Ureter (tissue), 1 donor: ENCODE results near the gene C1QTNF8. TPM values are rescaled to one million over a fixed set of nuclear protein-coding genes. Genes with fewer than 3 reads are reported as not detected.

Experiments
- DNase-seq: peaks from one replicate; pipeline ENCODE4 v3.0.0-alpha.2; 2020; ENCODE audit warnings: low spot score
- total RNA-seq: library from RNA; stranded (reverse); gene quantifications from one replicate; pipeline ENCODE4 v1.2.4, GENCODE V29; 2023
- donor health status: DM: yes; HTN: yes; CAD: no.

The C1QTNF8 gene
- total RNA-seq, 1 donor from 2014 or later, result not detected

- DNase-seq, result no peak
Observed at GRCh38 chr16:1060416-1061340, 35.4 kb downstream of the C1QTNF8 start.

- no peak for DNase-seq
Observed at GRCh38 chr16:1059310-1059709, 36.7 kb downstream of the C1QTNF8 start.

DNA sequence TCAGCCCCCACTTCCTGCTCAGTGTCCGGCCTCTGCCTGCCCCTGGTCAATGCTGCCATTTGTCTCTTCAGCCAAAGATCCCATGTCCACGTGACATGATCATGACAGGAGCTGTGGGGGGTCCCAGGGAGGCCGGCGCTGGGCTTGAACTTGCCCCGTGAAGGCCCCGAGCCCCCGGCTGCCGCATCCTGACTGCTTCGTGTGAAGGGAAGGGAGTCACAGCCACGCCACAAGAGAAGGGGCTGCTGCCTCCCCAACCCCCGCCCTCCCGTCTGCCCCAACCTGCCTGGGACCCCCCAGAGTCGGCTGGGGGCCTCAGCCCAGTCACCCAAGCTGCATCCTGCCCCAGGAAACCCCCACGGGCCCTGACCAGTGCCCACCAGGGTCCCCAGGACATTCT, 37.8 kb downstream of the C1QTNF8 start:
- no peak for DNase-seq

DNA sequence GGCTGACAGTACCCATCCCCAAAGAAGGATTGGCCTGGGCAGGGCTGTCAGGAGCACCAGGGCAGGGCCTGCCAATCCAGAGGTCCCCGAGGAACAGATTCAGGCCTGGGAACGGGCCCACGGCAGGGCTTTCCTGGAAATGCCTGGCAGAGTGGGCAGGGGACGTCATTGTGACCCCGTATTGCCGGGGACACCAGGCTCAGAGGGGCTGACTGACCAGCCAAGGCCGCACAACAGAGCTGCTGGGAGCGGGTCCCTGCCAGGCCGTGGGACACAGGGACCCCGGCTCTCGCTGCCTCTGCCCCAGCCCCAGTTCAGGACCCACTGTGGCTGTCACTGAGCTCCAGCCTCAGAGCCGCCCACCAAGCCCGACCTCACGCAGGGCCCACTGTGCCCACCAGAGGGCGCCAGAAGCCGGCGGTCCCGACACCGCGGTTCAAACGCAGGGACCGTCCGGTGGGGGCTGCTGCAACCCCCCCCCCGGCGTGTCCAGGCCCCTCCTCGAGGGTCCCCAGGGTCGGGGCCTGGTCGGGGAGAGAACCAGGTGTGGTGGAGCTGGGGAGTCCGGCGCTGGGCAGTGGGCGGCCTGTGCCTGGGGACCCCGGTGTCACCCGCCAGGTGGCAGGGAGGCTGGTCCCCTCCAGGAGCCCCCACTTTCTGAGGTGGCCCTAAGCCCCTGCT, 38.7 kb downstream of the C1QTNF8 start:
- no peak for DNase-seq

- no peak for DNase-seq
Observed at GRCh38 chr16:1056196-1056595, 39.8 kb downstream of the C1QTNF8 start.

DNA sequence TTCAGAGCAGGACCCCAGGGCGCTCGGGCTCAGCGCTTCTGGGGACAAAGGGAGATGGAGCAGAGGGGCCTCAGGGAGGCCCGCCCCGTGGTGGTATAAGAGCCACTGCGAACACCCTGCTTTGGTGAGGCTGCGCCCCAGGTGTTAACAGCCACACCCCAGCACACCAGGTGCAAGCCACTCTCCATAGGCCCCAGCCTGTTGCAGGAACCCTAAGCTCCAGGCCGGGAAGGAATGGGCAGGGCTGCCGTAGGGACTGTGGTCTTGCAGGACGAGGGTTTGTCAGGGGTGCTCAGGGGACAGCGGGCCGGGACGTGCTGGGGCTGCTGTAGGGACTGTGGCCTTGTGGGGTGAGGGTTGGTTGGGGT, 40.5 kb downstream of the C1QTNF8 start:
- DNase-seq, result no peak

DNA sequence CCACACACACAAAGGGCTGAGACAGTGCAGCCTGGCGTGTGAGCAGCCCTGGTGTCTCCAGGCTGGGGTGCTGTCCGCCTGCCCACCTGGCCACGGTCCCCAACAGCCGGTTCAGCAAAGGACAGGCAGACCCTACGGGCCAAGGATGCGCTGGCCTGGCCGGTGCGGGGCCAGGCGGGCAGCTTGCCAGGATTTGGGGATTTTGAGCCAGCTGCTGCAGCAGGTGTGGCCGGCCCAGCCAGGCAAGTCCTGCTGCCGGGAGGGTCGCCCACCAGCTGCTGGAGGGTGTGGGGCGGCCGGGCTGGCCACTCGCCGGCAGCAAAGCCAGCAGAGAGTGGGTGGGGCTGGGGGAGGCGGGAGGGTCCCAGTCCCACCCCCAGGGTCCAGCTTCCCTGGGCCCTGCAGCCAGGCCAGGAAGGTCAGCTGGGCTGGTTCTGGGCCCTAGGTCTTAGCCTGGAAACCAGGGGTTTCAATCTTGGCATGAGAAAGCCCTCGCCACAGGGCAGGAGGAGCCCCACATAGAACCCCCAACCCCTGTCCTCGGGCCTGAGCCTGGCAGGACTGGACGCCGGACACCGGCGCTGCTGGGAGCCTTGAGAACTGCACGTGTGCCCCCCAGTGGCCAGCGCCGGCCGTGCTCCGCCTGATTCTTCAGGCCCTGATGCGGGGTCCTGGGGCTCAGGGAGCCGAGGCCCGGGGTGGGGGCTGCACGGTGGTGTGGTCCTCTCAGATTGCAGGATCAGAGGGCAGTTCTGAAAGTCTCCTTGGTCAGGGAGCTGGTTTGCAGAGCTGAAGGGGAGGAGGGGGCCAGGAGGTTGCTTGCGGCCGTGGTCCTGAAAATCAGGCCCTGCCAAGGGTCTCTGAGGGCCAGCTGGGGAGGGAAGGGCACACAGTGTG, 41.1 kb downstream of the C1QTNF8 start:
- DNase-seq, result no peak

- no peak for DNase-seq
Observed at GRCh38 chr16:1053700-1054368, 42.2 kb downstream of the C1QTNF8 start.

DNA sequence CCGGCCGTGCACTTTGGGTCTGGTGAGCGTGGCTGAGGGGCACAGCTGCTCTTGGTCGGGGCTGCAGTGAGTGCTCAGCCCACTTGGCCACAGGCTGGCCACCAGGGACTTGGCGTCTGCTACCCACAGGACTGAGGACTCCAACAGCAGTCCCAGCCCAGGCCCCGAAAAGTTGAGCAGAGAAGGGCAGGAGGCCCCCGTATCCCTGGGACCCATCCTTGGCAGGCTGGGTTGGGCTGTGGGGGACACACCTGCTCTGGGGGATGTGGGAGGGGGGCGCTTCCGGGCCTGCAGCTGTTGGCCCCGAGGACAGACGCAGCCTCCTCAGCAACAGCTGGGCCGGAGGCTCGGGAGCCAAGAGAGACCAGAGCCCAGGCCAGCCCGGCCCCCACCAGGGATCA, 42.9 kb downstream of the C1QTNF8 start:
- no peak for DNase-seq

- no peak for DNase-seq
Observed at GRCh38 chr16:1052721-1053120, 43.3 kb downstream of the C1QTNF8 start.

DNA sequence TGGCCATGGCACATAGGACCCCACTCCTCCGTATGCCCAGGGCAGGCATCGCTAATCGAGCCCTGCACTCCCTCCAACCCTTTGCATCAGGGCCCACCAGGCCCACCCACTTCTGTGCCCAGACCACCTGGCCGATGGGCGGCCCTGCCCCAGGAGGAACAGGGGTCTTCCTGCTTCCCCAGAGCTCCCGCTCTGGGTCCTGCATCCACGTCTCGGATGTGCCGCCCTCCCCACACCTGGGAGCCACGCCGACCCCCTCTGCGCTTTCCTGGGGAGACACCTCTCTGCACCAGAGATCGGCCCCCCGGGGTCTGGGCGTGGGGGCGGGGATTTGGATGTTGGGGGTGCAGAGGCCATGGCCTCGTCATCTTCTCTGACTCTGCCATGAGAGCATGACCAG, 44.6 kb downstream of the C1QTNF8 start:
- no peak for DNase-seq

DNA sequence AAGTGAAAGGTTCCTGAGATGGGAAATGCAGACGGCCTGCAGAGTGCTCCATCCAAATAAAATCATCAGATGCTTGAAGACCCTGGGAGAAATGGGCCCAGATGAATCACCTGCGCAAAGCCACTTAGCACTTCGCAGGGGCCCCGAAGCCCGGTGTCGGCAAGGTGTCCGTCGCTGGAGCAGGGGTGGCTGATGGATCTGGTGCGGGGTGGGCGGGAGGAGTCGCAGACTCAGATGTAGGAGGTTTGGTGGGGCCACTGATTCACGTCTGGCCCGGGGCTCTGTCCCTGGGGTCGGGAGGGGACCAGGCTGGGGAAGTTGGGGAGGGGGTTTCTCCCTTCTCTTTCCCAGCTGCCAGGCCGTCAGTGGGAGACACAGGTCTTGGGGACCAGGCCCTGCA, 45.1 kb downstream of the C1QTNF8 start:
- DNase-seq, result no peak

GRCh38 chr16:1050516-1050915, 45.5 kb downstream of the C1QTNF8 start:
- DNase-seq, result no peak

GRCh38 chr16:1049976-1050247, 46.1 kb downstream of the C1QTNF8 start:
- DNase-seq, result no peak

DNA sequence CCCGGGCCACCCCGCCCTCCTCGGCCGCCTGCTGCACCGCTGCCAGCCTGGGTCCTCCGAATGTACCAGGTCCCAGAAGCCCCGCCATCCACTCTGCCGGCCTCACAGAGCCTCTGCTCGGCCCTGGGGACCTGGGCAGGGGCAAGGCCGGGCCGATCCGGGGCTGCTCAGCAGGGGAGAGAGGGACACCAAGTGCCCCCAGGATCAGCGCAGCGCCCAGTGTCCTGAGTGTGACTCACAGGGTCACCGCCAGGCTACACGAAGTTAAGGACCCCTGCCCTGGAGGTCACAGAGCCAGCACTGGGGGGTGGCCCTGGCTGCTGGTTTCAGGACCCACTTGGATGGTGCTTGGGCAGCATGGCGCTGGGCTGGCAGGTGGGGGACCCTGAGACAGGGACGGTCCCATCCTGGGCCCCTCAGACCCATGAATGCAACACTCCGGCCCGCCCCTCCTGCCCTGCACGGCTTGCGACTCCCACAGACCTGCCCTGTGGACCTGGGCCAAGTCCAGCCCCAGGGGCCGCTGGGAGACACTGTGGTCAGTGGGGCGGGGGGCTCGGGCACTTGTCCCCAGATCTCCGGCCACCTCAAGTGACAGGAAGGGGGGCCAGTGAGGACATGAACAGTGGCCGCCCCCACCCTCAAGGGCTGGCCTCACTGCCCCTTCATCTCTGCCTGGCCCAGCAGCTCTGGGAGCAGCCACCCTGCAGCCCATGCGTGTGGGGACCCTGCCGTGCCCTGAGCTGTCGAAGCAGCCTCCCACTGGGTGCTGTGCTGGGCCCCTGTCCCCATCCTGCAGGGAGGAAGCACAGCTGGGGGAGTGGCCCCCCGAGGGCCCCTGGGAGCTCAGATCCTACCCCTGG, 46.7 kb downstream of the C1QTNF8 start:
- DNase-seq, result no peak

GRCh38 chr16:1048442-1049112, 47.5 kb downstream of the C1QTNF8 start:
- no peak for DNase-seq

DNA sequence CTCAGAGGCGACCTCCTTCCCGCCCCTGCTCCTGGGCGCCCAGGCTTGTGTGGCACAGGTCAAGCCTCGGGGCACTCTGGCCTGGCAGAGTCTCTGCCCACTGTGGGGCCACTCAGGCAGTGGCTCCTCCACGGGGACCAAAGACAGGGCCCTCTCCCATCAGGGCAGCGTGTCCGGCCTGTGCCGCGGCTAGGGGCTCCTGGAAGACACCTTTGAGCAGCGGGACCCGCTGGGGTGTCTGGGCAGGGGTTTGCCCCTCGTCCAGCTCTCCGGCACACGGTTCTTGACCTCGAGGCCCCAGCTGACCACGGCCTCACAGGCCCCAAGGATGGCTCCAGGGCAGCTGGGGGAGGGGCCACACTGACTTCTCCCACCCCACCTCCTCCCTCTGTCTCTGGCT, 48.2 kb downstream of the C1QTNF8 start:
- no peak for DNase-seq

- DNase-seq, result no peak
Observed at GRCh38 chr16:1047123-1047522, 48.9 kb downstream of the C1QTNF8 start.

- no peak for DNase-seq
Observed at GRCh38 chr16:1045993-1046911, 49.8 kb downstream of the C1QTNF8 start.
